K562 (cell line): ENCODE results near the gene FLT1. TPM values are rescaled to one million over a fixed set of nuclear protein-coding genes. Genes with fewer than 3 reads are reported as not detected.

Source experiments
- ATAC-seq: fragments of 200-7000 bp; cut with Tn5 transposase; 3 replicates; pipeline ENCODE4 v1.9.1; 2020; ENCODE audit warnings: moderate library complexity
- BruUV-seq: library from RNA; stranded (reverse); fragments of 400-500 nt; replicated peaks from 2 replicates; lab custom pipeline; 2021; lab: Mats Ljungman, UMichigan
- CTCF ChIA-PET: fragments of 300-600 bp; formaldehyde crosslinking; extraction: SDS; loops from one replicate; lab custom pipeline; 2021; ENCODE audit warnings: low intra/inter-chr PET ratio; lab: Yijun Ruan, JAX
- POLR2A ChIA-PET: fragments of 300-600, 350-650 bp; sonication (Branson Sonifier 250); formaldehyde crosslinking; extraction: SDS; loops from one replicate; lab custom pipeline; 2021; ENCODE audit warnings: antibody characterized with exemption, inconsistent platforms; lab: Yijun Ruan, JAX
- DNase-seq, 4 experiments: peaks; one replicate each; pipeline versions ENCODE4 v3.0.0 to v3.0.0-alpha.2; 2011 to 2018; ENCODE audit warnings: low spot score in 3 of 4, mixed read lengths in 3 of 4; ENCODE audit errors: extremely low read depth in 1 of 4
- FAIRE-seq: peaks from 2 replicates; lab custom pipeline; 2011; peaks lifted over from hg19 to GRCh38; lab: Jason Lieb, UNC
- H2AFZ ChIP-seq: 2 replicates; pipeline ENCODE4 v1.6.0; 2011; ENCODE audit warnings: low read depth, low read length, control low read depth, inconsistent platforms
- H3K27ac ChIP-seq: fragments of 200-600 bp; 3 replicates; pipeline ENCODE4 v1.8.0; 2011; ENCODE audit warnings: low read depth, mild to moderate bottlenecking, control low read depth, inconsistent platforms, low read length, moderate library complexity, mixed read lengths; ENCODE audit errors: extremely low read depth
- H3K27me3 ChIP-seq, 2 experiments: fragments of 300-600 bp in 1 of 2; 2 replicates in 1 of 2; 3 replicates in 1 of 2; pipeline versions ENCODE4 v1.6.0 to v1.8.0; 2011; ENCODE audit warnings: inconsistent platforms in 2 of 2, low read length in 2 of 2, mild to moderate bottlenecking in 1 of 2, mixed read lengths in 1 of 2, moderate library complexity in 1 of 2; ENCODE audit not compliant: control insufficient read depth in 2 of 2, insufficient read depth in 2 of 2
- H3K36me3 ChIP-seq: fragments of 300-600 bp; 3 replicates; pipeline ENCODE4 v1.8.0; 2011; ENCODE audit warnings: mild to moderate bottlenecking, low read length, inconsistent platforms; ENCODE audit not compliant: control insufficient read depth, insufficient read depth
- H3K4me1 ChIP-seq, 2 experiments: fragments of 200-600 bp in 1 of 2; replicated peaks in 1 of 2; 2 replicates in 1 of 2; 3 replicates in 1 of 2; pipeline versions ENCODE4 v1.5.1 to v1.8.0; 2011; ENCODE audit warnings: inconsistent platforms in 2 of 2, low read length in 2 of 2, mild to moderate bottlenecking in 1 of 2, mixed read lengths in 1 of 2, moderate library complexity in 1 of 2; ENCODE audit not compliant: control insufficient read depth in 2 of 2, insufficient read depth in 2 of 2
- H3K4me2 ChIP-seq: 2 replicates; pipeline ENCODE4 v1.6.1; 2011; ENCODE audit warnings: low read length, control low read depth, inconsistent platforms, mixed read lengths; ENCODE audit not compliant: insufficient read depth
- H3K4me3 ChIP-seq: fragments of 200-600 bp; sonication (generic), shearing (Covaris generic); 2 replicates; pipeline ENCODE4 v1.5.1; 2016; ENCODE audit warnings: control low read depth, inconsistent platforms
- H3K79me2 ChIP-seq: fragments of 200-600 bp; 3 replicates; pipeline ENCODE4 v1.8.0; 2011; ENCODE audit warnings: low read length, inconsistent platforms; ENCODE audit not compliant: control insufficient read depth, insufficient read depth
- H3K9ac ChIP-seq, 2 experiments: 2 replicates each; pipeline versions ENCODE4 v1.6.0 to v1.6.1; 2011; ENCODE audit warnings: low read depth in 2 of 2, low read length in 2 of 2, control low read depth in 1 of 2, inconsistent platforms in 1 of 2, mild to moderate bottlenecking in 1 of 2, mixed read lengths in 1 of 2; ENCODE audit not compliant: insufficient read depth in 1 of 2
- H3K9me1 ChIP-seq: one replicate; pipeline ENCODE4 v1.6.0; 2011; ENCODE audit warnings: inconsistent platforms, mild to moderate bottlenecking, low read length, moderate library complexity; ENCODE audit not compliant: control insufficient read depth, insufficient read depth
- H3K9me3 ChIP-seq: replicated peaks from 2 replicates; pipeline ENCODE4 v1.5.1; 2011; ENCODE audit warnings: low read depth, low read length, inconsistent platforms; ENCODE audit not compliant: control insufficient read depth, insufficient read depth
- H4K20me1 ChIP-seq: replicated peaks from 2 replicates; pipeline ENCODE4 v1.6.1; 2011; ENCODE audit warnings: low read length, inconsistent platforms, mixed read lengths; ENCODE audit not compliant: control insufficient read depth, insufficient read depth
- CLOCK ChIP-seq: fragments of 250-450 bp; sonication (Bioruptor Pico); IDR thresholded peaks from 2 replicates; pipeline ENCODE4 v1.4.0; 2020; ENCODE audit warnings: mild to moderate bottlenecking, moderate library complexity, borderline replicate concordance
- SIX5 ChIP-seq, 2 experiments: IDR thresholded peaks; 2 replicates each; pipeline ENCODE4 v1.6.1; 2011; ENCODE audit warnings: low read length in 2 of 2, borderline replicate concordance in 1 of 2, low read depth in 1 of 2, mild to moderate bottlenecking in 1 of 2, moderate library complexity in 1 of 2; ENCODE audit not compliant: insufficient read depth in 1 of 2
- WGBS: fragments of 100-300 bp; shearing (Covaris generic); methylation state at CpG from one replicate; pipeline ENCODE4 v1.1.6; 2016; ENCODE audit warnings: low coverage, mixed read lengths; ENCODE audit not compliant: insufficient coverage; ENCODE audit errors: missing lambda C conversion rate; 5-methylcytosine and 5-hydroxymethylcytosine counted together
- in situ Hi-C: fragments of 300-500 bp; cut with MboI; formaldehyde crosslinking; loops from 4 replicates; pipeline ENCODE4 v1.15.0; 2018; ENCODE audit warnings: inconsistent platforms, mixed read lengths
- intact Hi-C: fragments of 100-400 bp; cut with micrococcal nuclease; formaldehyde crosslinking; loops from 2 replicates; pipeline ENCODE4 v1.14.2; 2022
- polyA plus RNA-seq, 8 experiments: library from polyadenylated mRNA; depleted of rRNA in 4 of 8; stranded (reverse) in 5 of 8; unstranded in 3 of 8; fragments of >200 nt; fragmentation: Nextera tagmentation in 2 of 8; fragmentation: Illumina TruSeq in 1 of 8; extraction: Ambion mirVana in 2 of 8; extraction: Trizol in 1 of 8; gene quantifications; 2 replicates each; pipeline versions ENCODE4 v1.2.1 to v1.2.3, GENCODE V29; 2011 to 2014; ENCODE audit warnings: inconsistent platforms in 1 of 8, missing spikeins in 1 of 8
- total RNA-seq, 7 experiments: library from RNA; depleted of rRNA in 6 of 7; stranded (reverse); fragments of >200 nt in 6 of 7; fragmentation: Illumina TruSeq in 2 of 7; extraction: Trizol in 2 of 7; gene quantifications; 2 replicates each; pipeline versions ENCODE4 v1.2.1 to v1.2.3, GENCODE V29; 2011 to 2021; ENCODE audit warnings: low replicate concordance in 1 of 7
- TF ChIP-seq, protein P1 (sequence below): conservative IDR thresholded peaks from 2 replicates; pipeline ENCODE4 v1.6.1; 2011; ENCODE audit warnings: low read depth, mild to moderate bottlenecking, low read length; ENCODE audit not compliant: control insufficient read depth

Gene FLT1
- total and polyA plus RNA-seq, 9 of the 15 experiments (the other 6 are each of a cell fraction or from before 2014, with no cell fraction given): 0.01 to 2.0 (median 0.22) TPM

- Histone ChIP-seq H3K27ac (no peak overlapping the region), H3K4me2 (no peak overlapping the region), H3K27me3 (no peaks in the 10 kb centered on the region), H3K36me3 (no peaks in the 10 kb centered on the region), H3K79me2 (no peaks in the 10 kb centered on the region), H2AFZ (no peak overlapping the region), H4K20me1 (no peaks in the 10 kb centered on the region), H3K9me1 (no peaks in the 10 kb centered on the region), H3K4me1 (no peaks in the 10 kb centered on the region; a peak in 1 of 5 replicates), H3K4me3 (no peak overlapping the region), H3K9ac (no peak overlapping the region), H3K9me3 (no peaks in the 10 kb centered on the region)
- ChIA-PET POLR2A (interaction anchor here (1.3 kb wide), 1 partner anchor 16 kb away, joined by 3 read pairs; no protein-coding TSS in a partner anchor), CTCF (no interaction called here)
- ATAC-seq (no peak), FAIRE-seq (no peak), DNase-seq (no peak)
- intact Hi-C loops (no loop called here), in situ Hi-C loops (no loop called here)
- whole genome bisulfite sequencing: 77% methylated on average over 4 of the region's 4 CpGs
- BruUV-seq: no TSS peak
- TF ChIP-seq SIX5 (IDR thresholded peaks at IDR 0.05; ENCODE audit: borderline replicate concordance in 1 of 2, insufficient read depth in 1 of 2, low read depth in 1 of 2, low read length in 2 of 2) (no peak), CLOCK (no peak)
- TF ChIP-seq, protein P1, sequence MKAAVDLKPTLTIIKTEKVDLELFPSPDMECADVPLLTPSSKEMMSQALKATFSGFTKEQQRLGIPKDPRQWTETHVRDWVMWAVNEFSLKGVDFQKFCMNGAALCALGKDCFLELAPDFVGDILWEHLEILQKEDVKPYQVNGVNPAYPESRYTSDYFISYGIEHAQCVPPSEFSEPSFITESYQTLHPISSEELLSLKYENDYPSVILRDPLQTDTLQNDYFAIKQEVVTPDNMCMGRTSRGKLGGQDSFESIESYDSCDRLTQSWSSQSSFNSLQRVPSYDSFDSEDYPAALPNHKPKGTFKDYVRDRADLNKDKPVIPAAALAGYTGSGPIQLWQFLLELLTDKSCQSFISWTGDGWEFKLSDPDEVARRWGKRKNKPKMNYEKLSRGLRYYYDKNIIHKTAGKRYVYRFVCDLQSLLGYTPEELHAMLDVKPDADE: no peak
These were observed 70.4 kb downstream of the FLT1 start for GRCh38 chr13:28424541-28424940.
